ENCODE data around the gene SMIM7. TPM values are rescaled to one million over a fixed set of nuclear protein-coding genes. Genes with fewer than 3 reads are reported as not detected.

Gene SMIM7
- total RNA-seq, 1 experiment from 2014 or later, result 66.4 TPM

DNA sequence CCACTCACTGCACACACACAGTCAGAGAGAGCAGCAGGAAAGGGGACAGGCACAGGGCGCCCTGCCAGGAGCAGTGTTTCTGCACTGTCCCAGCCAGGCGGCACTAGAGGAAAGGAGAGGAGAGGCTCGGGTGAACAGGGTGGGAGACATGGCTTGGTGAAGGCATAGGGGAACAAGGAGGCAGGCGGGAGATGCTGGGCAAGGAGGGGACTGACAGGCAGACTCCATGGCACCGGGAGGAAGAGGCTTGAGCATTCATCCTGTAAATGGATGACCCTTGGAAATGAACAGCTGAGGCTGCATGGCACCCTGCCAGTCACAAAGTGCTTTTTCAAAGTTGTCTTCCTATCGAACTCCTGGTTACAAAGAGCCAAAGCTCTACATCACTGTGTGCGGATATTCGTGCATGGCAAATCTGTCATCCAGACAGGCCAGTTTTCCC, 54.4 kb downstream of the SMIM7 start (continued):
- TF ChIP-seq, protein P1, sequence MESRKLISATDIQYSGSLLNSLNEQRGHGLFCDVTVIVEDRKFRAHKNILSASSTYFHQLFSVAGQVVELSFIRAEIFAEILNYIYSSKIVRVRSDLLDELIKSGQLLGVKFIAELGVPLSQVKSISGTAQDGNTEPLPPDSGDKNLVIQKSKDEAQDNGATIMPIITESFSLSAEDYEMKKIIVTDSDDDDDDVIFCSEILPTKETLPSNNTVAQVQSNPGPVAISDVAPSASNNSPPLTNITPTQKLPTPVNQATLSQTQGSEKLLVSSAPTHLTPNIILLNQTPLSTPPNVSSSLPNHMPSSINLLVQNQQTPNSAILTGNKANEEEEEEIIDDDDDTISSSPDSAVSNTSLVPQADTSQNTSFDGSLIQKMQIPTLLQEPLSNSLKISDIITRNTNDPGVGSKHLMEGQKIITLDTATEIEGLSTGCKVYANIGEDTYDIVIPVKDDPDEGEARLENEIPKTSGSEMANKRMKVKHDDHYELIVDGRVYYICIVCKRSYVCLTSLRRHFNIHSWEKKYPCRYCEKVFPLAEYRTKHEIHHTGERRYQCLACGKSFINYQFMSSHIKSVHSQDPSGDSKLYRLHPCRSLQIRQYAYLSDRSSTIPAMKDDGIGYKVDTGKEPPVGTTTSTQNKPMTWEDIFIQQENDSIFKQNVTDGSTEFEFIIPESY (IDR thresholded peaks at IDR 0.05; ENCODE audit: extremely low read depth, insufficient replicate concordance, low read length), result no peak
- no peak for TF ChIP-seq ZNF274 (IDR thresholded peaks at IDR 0.05; ENCODE audit: low read depth, low read length)
- TF ChIP-seq ZFX (IDR thresholded peaks at IDR 0.05), result no peak
- TF ChIP-seq EGR1 (IDR thresholded peaks at IDR 0.05; ENCODE audit: low read depth), result no peak
- TF ChIP-seq SIN3A (IDR thresholded peaks at IDR 0.05; ENCODE audit: low read depth), result no peak
- TF ChIP-seq SP1 (IDR thresholded peaks at IDR 0.05; ENCODE audit: low read depth), result no peak
- TF ChIP-seq, protein P2, sequence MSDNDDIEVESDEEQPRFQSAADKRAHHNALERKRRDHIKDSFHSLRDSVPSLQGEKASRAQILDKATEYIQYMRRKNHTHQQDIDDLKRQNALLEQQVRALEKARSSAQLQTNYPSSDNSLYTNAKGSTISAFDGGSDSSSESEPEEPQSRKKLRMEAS (IDR thresholded peaks at IDR 0.05), result no peak
- TF ChIP-seq, protein P3, sequence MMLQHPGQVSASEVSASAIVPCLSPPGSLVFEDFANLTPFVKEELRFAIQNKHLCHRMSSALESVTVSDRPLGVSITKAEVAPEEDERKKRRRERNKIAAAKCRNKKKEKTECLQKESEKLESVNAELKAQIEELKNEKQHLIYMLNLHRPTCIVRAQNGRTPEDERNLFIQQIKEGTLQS (IDR thresholded peaks at IDR 0.05), result no peak
- no peak for TF ChIP-seq EZH2phosphoT487 (IDR thresholded peaks at IDR 0.05; ENCODE audit: borderline replicate concordance)

DNA sequence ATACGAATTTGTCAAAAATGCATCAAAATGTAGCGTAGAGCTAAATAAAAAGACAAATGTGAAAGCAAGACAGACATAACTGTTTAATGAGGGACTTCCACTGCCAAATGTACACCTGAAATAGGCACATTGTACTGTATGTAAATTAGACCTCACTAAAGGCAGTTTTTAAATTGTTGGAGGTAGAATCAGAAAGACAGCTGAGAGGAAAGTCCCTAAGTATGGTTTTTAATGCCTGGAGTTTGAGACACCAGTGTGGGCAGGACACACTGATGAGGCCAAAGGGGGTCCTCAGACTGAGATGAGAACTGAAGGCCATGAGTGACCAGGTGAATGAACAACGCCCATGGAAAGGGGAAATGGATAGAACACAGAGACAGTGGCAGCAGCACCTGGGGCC, 54.8 kb downstream of the SMIM7 start:
- Histone ChIP-seq H3K9me2 (ENCODE audit: insufficient read depth) (no peaks in the 10 kb centered on the region), H3K79me2 (ENCODE audit: insufficient read depth, low read length) (peaks cover 100% of the 10 kb centered on the region), H3K36me3 (ENCODE audit: control insufficient read depth in 1 of 2, insufficient read depth in 2 of 2, low read length in 2 of 2) (no peaks in the 10 kb centered on the region), H3K4me3 (replicated peaks in 1 of 2; ENCODE audit: low read depth in 1 of 2, low read length in 2 of 2) (no peak overlapping the region), H3K4me2 (ENCODE audit: low read length) (no peak overlapping the region), H3K27me3 (ENCODE audit: insufficient read depth, low read length) (no peaks in the 10 kb centered on the region), H3K27ac (ENCODE audit: low read depth, low read length) (no peak overlapping the region), H3K9ac (ENCODE audit: low read length) (no peak overlapping the region), H2AFZ (ENCODE audit: low read depth, low read length, poor library complexity, severe bottlenecking) (no peak overlapping the region), H3K9me3 (ENCODE audit: control insufficient read depth in 1 of 2, insufficient read depth in 1 of 2, low read depth in 1 of 2, low read length in 2 of 2) (no peaks in the 10 kb centered on the region), H3K4me1 (ENCODE audit: control insufficient read depth in 1 of 2, insufficient read depth in 2 of 2, low read length in 2 of 2) (peaks cover 3 to 5% of the 10 kb centered on the region in 2 experiments; a peak in 3 of 4 replicates), H4K20me1 (ENCODE audit: insufficient read depth) (0 out of 2 replicates have a peak, but pooled peaks cover 5% of the 10 kb centered on the region)
- ChIA-PET POLR2A (no interaction called here), CTCF (no interaction called here), RAD21 (ENCODE audit: low non-redundant PET in 1 of 2, low total read pairs in 2 of 2, uncharacterized antibody in 2 of 2, unreplicated experiment in 2 of 2) (interaction anchor here in 1 of 2 experiments (0.5 kb wide), 1 partner anchor 93 kb away, joined by 5 read pairs; no protein-coding TSS in a partner anchor)
- DNase-seq (ENCODE audit: low read depth, low spot score), result no peak
- no TSS peak for BruUV-seq (replicated peaks)
- intact Hi-C loops (cut with micrococcal nuclease), result no loop called here
- no peak for ATAC-seq
- TF ChIP-seq, protein P4, sequence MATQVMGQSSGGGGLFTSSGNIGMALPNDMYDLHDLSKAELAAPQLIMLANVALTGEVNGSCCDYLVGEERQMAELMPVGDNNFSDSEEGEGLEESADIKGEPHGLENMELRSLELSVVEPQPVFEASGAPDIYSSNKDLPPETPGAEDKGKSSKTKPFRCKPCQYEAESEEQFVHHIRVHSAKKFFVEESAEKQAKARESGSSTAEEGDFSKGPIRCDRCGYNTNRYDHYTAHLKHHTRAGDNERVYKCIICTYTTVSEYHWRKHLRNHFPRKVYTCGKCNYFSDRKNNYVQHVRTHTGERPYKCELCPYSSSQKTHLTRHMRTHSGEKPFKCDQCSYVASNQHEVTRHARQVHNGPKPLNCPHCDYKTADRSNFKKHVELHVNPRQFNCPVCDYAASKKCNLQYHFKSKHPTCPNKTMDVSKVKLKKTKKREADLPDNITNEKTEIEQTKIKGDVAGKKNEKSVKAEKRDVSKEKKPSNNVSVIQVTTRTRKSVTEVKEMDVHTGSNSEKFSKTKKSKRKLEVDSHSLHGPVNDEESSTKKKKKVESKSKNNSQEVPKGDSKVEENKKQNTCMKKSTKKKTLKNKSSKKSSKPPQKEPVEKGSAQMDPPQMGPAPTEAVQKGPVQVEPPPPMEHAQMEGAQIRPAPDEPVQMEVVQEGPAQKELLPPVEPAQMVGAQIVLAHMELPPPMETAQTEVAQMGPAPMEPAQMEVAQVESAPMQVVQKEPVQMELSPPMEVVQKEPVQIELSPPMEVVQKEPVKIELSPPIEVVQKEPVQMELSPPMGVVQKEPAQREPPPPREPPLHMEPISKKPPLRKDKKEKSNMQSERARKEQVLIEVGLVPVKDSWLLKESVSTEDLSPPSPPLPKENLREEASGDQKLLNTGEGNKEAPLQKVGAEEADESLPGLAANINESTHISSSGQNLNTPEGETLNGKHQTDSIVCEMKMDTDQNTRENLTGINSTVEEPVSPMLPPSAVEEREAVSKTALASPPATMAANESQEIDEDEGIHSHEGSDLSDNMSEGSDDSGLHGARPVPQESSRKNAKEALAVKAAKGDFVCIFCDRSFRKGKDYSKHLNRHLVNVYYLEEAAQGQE (IDR thresholded peaks at IDR 0.05; ENCODE audit: low read depth), result no peak
- TF ChIP-seq POLR2A (IDR thresholded peaks at IDR 0.05; ENCODE audit: borderline replicate concordance, extremely low read depth, insufficient read depth, insufficient read length) (no peak), SIN3A (IDR thresholded peaks at IDR 0.05; ENCODE audit: low read depth) (no peak), CBX3 (IDR thresholded peaks at IDR 0.05; ENCODE audit: low read depth) (no peak), TCF7L2 (IDR thresholded peaks at IDR 0.05; ENCODE audit: borderline replicate concordance, extremely low read depth, insufficient read depth, insufficient read length) (no peak), EGR1 (IDR thresholded peaks at IDR 0.05; ENCODE audit: low read depth) (no peak), EZH2phosphoT487 (IDR thresholded peaks at IDR 0.05; ENCODE audit: borderline replicate concordance) (no peak), FOSL1 (IDR thresholded peaks at IDR 0.05; ENCODE audit: low read depth) (no peak), RAD21 (IDR thresholded peaks at IDR 0.05; ENCODE audit: low read depth) (no peak), EZH2 (IDR thresholded peaks at IDR 0.05) (no peak), JUND (IDR thresholded peaks at IDR 0.05) (no peak)
- TF ChIP-seq, protein P3 (IDR thresholded peaks at IDR 0.05), result no peak
- TF ChIP-seq, protein P5, sequence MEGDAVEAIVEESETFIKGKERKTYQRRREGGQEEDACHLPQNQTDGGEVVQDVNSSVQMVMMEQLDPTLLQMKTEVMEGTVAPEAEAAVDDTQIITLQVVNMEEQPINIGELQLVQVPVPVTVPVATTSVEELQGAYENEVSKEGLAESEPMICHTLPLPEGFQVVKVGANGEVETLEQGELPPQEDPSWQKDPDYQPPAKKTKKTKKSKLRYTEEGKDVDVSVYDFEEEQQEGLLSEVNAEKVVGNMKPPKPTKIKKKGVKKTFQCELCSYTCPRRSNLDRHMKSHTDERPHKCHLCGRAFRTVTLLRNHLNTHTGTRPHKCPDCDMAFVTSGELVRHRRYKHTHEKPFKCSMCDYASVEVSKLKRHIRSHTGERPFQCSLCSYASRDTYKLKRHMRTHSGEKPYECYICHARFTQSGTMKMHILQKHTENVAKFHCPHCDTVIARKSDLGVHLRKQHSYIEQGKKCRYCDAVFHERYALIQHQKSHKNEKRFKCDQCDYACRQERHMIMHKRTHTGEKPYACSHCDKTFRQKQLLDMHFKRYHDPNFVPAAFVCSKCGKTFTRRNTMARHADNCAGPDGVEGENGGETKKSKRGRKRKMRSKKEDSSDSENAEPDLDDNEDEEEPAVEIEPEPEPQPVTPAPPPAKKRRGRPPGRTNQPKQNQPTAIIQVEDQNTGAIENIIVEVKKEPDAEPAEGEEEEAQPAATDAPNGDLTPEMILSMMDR (IDR thresholded peaks at IDR 0.05 in 2 of 3, conservative IDR thresholded peaks at IDR 0.05 in 1 of 3; ENCODE audit: borderline replicate concordance in 1 of 3, insufficient read depth in 1 of 3, low read depth in 2 of 3, low read length in 2 of 3), result no peak
